ENCODE data around the gene CDKL2.

GRCh38 chr4:75655562-75655961 lies 25.2 kb upstream of the CDKL2 start:
- no peak for TF ChIP-seq POLR2A (IDR thresholded peaks at IDR 0.05)
- no peak for TF ChIP-seq CTCF (IDR thresholded peaks at IDR 0.05)

All from right lobe of liver (tissue), 4 donors.